AG04450 (cell line): Measurements from ENCODE around the gene TRPM1. TPM values are rescaled to one million over a fixed set of nuclear protein-coding genes. Genes with fewer than 3 reads are reported as not detected.

ENCODE experiments used
- CTCF ChIA-PET: fragments of 300-600, 350-600 bp; formaldehyde crosslinking; extraction: SDS; loops from one replicate; lab custom pipeline; 2022; ENCODE audit warnings: antibody characterized with exemption, inconsistent platforms; lab: Charles Lee
- POLR2A ChIA-PET: fragments of 350-600 bp; formaldehyde crosslinking; extraction: SDS; loops from one replicate; lab custom pipeline; 2021; ENCODE audit warnings: antibody characterized with exemption, inconsistent platforms; lab: Yijun Ruan, JAX
- DNase-seq: peaks from one replicate; pipeline ENCODE4 v3.0.0-alpha.2; 2011; ENCODE audit warnings: low read depth, low spot score
- H3K27ac ChIP-seq: one replicate; pipeline ENCODE4 v1.5.1; 2012; ENCODE audit warnings: low read depth, low read length, control low read depth
- H3K27me3 ChIP-seq: one replicate; pipeline ENCODE4 v1.6.0; 2012; ENCODE audit warnings: low read length; ENCODE audit not compliant: control insufficient read depth, insufficient read depth
- H3K4me3 ChIP-seq: 2 replicates; pipeline ENCODE4 v1.5.1; 2011; ENCODE audit warnings: mild to moderate bottlenecking, low read depth, low read length, control low read depth
- H3K9me3 ChIP-seq: 2 replicates; pipeline ENCODE4 v1.5.1; 2012; ENCODE audit warnings: low read length; ENCODE audit not compliant: control insufficient read depth, insufficient read depth
- CTCF ChIP-seq: IDR thresholded peaks from 2 replicates; pipeline ENCODE4 v1.5.1; 2011; ENCODE audit warnings: low read depth, low read length, control low read depth, inconsistent platforms
- polyA plus RNA-seq: library from polyadenylated mRNA; depleted of rRNA; stranded (reverse); fragments of >200 nt; gene quantifications from 2 replicates; pipeline ENCODE4 v1.2.3, GENCODE V29; 2011

TRPM1 gene
- polyA plus RNA-seq, 1 experiment, result not detected

GRCh38 chr15:31127596-31128261 lies 26.2 kb upstream of the TRPM1 start:
- POLR2A ChIA-PET, result no interaction called here
- DNase-seq, result no peak
- Histone ChIP-seq H3K9me3 (no peaks in the 10 kb centered on the region), H3K27ac (no peak overlapping the region), H3K27me3 (peaks cover 3% of the 10 kb centered on the region), H3K4me3 (no peak overlapping the region)
- CTCF ChIA-PET, result interaction anchor here (0.9 to 3.3 kb wide), 12 partner anchors 9 to 363 kb away, joined by 3 to 19 read pairs (median 4); partner anchors contain the start of genes FAN1, MTMR10 and TRPM1
- no peak for TF ChIP-seq CTCF

GRCh38 chr15:31125061-31125460 lies 23.5 kb upstream of the TRPM1 start:
- Histone ChIP-seq H3K9me3 (no peaks in the 10 kb centered on the region), H3K27ac (no peak overlapping the region), H3K4me3 (no peak overlapping the region), H3K27me3 (peaks cover 3% of the 10 kb centered on the region)
- ChIA-PET POLR2A (no interaction called here), CTCF (interaction anchor here (0.6 kb wide), 1 partner anchor 363 kb away, joined by 4 read pairs; no protein-coding TSS in a partner anchor)
- TF ChIP-seq CTCF, result no peak
- DNase-seq, result no peak

- TF ChIP-seq CTCF, result no peak
- Histone ChIP-seq H3K9me3 (peaks cover 3% of the 10 kb centered on the region; the same call in 1 of the 2 replicates), H3K27ac (no peak overlapping the region), H3K4me3 (no peak overlapping the region), H3K27me3 (peaks cover 3% of the 10 kb centered on the region)
- POLR2A ChIA-PET, result no interaction called here
- CTCF ChIA-PET, result interaction anchor here (2.6 kb wide), 1 partner anchor 12 kb away, joined by 13 read pairs; no protein-coding TSS in a partner anchor
- DNase-seq, result no peak
These were observed 15.0 kb upstream of the TRPM1 start for GRCh38 chr15:31116423-31117030.

GRCh38 chr15:31111091-31111647 lies 9.6 kb upstream of the TRPM1 start:
- POLR2A ChIA-PET, result no interaction called here
- H3K9me3 ChIP-seq, result peaks cover 3% of the 10 kb centered on the region; the same call in 1 of the 2 replicates
- no peak for TF ChIP-seq CTCF
- no peak for DNase-seq
- H3K4me3 ChIP-seq, result no peak overlapping the region
- H3K27me3 ChIP-seq, result peaks cover 3% of the 10 kb centered on the region
- CTCF ChIA-PET, result interaction anchor here (3.5 kb wide), 1 partner anchor 18 kb away, joined by 16 read pairs; no protein-coding TSS in a partner anchor
- H3K27ac ChIP-seq, result no peak overlapping the region
